CD4-positive, alpha-beta memory T cell (primary cell): ENCODE measurements around the gene UQCRFS1. TPM values are rescaled to one million over a fixed set of nuclear protein-coding genes. Genes with fewer than 3 reads are reported as not detected.
"Not testable (repeated sequence)": the region's sequence is repeated elsewhere in the genome, so short reads cannot be mapped to it uniquely, and the experiment has no call there.

Source experiments
- CTCF ChIA-PET: fragments of 350-600 bp; sonication (Branson Sonifier 250); formaldehyde crosslinking; loops from one replicate; lab custom pipeline; 2021; ENCODE audit warnings: inconsistent platforms; ENCODE audit not compliant: partially characterized antibody; lab: Charles Lee
- POLR2A ChIA-PET: fragments of 350-600 bp; sonication (Branson Sonifier 250); formaldehyde crosslinking; loops from one replicate; lab custom pipeline; 2021; ENCODE audit not compliant: partially characterized antibody; lab: Charles Lee
- DNase-seq, 5 donors: peaks; one replicate each; pipeline versions ENCODE4 v3.0.0 to v3.0.0-alpha.2; 2020 to 2022; ENCODE audit warnings: mixed read lengths in 1 of 5
- H3K27ac ChIP-seq: one replicate; pipeline ENCODE4 v1.7.0; 2013; ENCODE audit warnings: low read depth, low read length
- H3K27me3 ChIP-seq: 2 replicates; pipeline ENCODE4 v1.7.0; 2013; ENCODE audit warnings: mild to moderate bottlenecking, low read length, moderate library complexity; ENCODE audit not compliant: insufficient read depth
- H3K36me3 ChIP-seq: 2 replicates; pipeline ENCODE4 v1.7.0; 2013; ENCODE audit warnings: mild to moderate bottlenecking, low read length, moderate library complexity; ENCODE audit not compliant: insufficient read depth
- H3K4me1 ChIP-seq: 2 replicates; pipeline ENCODE4 v1.7.0; 2013; ENCODE audit warnings: mild to moderate bottlenecking, low read length, moderate library complexity; ENCODE audit not compliant: insufficient read depth
- H3K4me3 ChIP-seq, 2 donors: one replicate each; pipeline ENCODE4 v1.7.0; 2013; ENCODE audit warnings: low read length in 2 of 2, mild to moderate bottlenecking in 1 of 2
- H3K9me3 ChIP-seq, 2 donors: one replicate each; pipeline ENCODE4 v1.7.0; 2013; ENCODE audit warnings: low read length in 2 of 2, control low read depth in 1 of 2; ENCODE audit not compliant: control insufficient read depth in 1 of 2
- H3K27ac Mint-ChIP-seq, 7 donors: one replicate each; pipeline ENCODE4 v1.8.0; 2020 to 2021; ENCODE audit warnings: mixed read lengths in 7 of 7, mild to moderate bottlenecking in 6 of 7, inconsistent platforms in 3 of 7, moderate library complexity in 3 of 7
- H3K27me3 Mint-ChIP-seq, 2 donors: one replicate each; pipeline ENCODE4 v1.8.0; 2020 to 2021; ENCODE audit warnings: mixed read lengths in 2 of 2
- H3K36me3 Mint-ChIP-seq, 2 donors: one replicate each; pipeline ENCODE4 v1.8.0; 2020 to 2021; ENCODE audit warnings: mixed read lengths in 2 of 2, inconsistent platforms in 1 of 2, mild to moderate bottlenecking in 1 of 2
- H3K4me1 Mint-ChIP-seq, 4 donors: one replicate each; pipeline ENCODE4 v1.8.0; 2020 to 2021; ENCODE audit warnings: mixed read lengths in 4 of 4, mild to moderate bottlenecking in 1 of 4
- H3K4me3 Mint-ChIP-seq, 8 donors: one replicate each; pipeline ENCODE4 v1.8.0; 2020 to 2021; ENCODE audit warnings: mixed read lengths in 8 of 8, mild to moderate bottlenecking in 7 of 8, moderate library complexity in 6 of 8, inconsistent platforms in 3 of 8
- H3K9me3 Mint-ChIP-seq, 8 donors: one replicate each; pipeline ENCODE4 v1.8.0; 2020 to 2021; ENCODE audit warnings: mixed read lengths in 8 of 8, mild to moderate bottlenecking in 5 of 8, inconsistent platforms in 3 of 8, moderate library complexity in 1 of 8
- intact Hi-C: fragments of 100-400 bp; cut with micrococcal nuclease; formaldehyde crosslinking; loops from one replicate; pipeline ENCODE4 v1.15.1; 2023
- polyA plus RNA-seq, 2 donors: library from polyadenylated mRNA; unstranded; fragments of 300-500 nt; fragmentation: Illumina TruSeq; gene quantifications; one replicate each; pipeline ENCODE4 v1.2.3, GENCODE V29; 2021
- total RNA-seq, 2 experiments: library from RNA; stranded (reverse); gene quantifications; one replicate each; pipeline ENCODE4 v1.2.3, GENCODE V29; 2021

Gene UQCRFS1
- total and polyA plus RNA-seq, 4 experiments from 2014 or later: 16.2 to 114 (median 43.6) TPM

DNA sequence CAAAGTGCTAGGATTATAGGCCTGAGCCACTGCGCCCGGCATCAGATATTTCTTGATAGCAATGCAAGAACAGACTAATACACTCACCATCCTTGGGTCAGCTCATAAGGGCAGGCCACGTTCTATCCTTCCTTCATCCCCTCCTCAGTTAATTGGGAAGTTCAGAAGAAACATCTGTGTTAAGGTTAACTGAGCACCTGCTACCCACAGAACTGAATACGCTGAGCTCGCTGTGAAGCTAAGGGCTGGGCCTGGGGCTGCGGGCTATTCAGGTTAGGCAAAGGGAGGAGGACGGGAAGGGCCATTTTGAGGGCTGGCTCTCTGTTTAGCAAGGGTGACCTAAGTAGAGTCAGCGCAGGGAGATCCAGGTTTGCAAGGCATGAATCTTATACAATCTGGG is 43.0 kb upstream of the UQCRFS1 start:
- Histone ChIP-seq H3K27ac (no peak overlapping the region), H3K4me3 (no peak overlapping the region), H3K9me3 (no peaks in the 10 kb centered on the region), H3K27me3 (no peaks in the 10 kb centered on the region), H3K4me1 (no peaks in the 10 kb centered on the region), H3K36me3 (no peaks in the 10 kb centered on the region)
- Mint-ChIP-seq H3K9me3 (peaks cover 0 to 2% (median 0%) of the 10 kb centered on the region in 8 donors), H3K27me3 (peaks cover 7 to 21% of the 10 kb centered on the region in 2 donors), H3K4me1 (no peaks in the 10 kb centered on the region), H3K36me3 (no peaks in the 10 kb centered on the region), H3K4me3 (no peak overlapping the region), H3K27ac (no peak overlapping the region)
- DNase-seq: no peak
- POLR2A ChIA-PET: no interaction called here
- intact Hi-C loops: no loop called here
- CTCF ChIA-PET: interaction anchor here (2.4 kb wide), 1 partner anchor 8 kb away, joined by 14 read pairs; no protein-coding TSS in a partner anchor

DNA sequence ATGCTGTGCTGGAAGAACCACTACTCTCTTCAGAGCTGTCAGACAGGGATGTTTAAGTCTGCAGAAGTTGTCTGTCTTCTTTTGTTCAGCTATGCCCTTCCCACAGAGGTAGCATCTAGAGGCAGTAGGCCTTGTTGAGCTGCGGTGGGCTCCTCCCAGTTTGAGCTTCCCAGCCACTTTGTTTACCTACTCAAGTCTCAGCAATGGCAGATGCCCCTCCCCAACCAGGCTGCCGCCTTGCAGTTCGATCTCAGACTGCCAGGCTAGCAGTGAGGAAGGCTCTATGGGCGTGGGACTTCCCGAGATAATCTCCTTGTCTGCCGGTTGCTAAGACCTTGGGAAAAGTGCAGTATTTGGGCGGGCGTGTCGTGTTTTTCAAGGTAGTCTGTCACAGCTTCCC is 42.1 kb upstream of the UQCRFS1 start:
- Mint-ChIP-seq H3K27ac (no peak overlapping the region), H3K9me3 (peaks cover 0 to 3% (median 0%) of the 10 kb centered on the region in 8 donors), H3K4me3 (no peak overlapping the region), H3K36me3 (no peaks in the 10 kb centered on the region), H3K27me3 (peaks cover 7 to 26% of the 10 kb centered on the region in 2 donors), H3K4me1 (no peaks in the 10 kb centered on the region)
- Histone ChIP-seq H3K4me1 (no peaks in the 10 kb centered on the region), H3K4me3 (no peak overlapping the region), H3K27me3 (no peaks in the 10 kb centered on the region), H3K36me3 (no peaks in the 10 kb centered on the region), H3K27ac (no peak overlapping the region), H3K9me3 (no peaks in the 10 kb centered on the region)
- no peak for DNase-seq
- intact Hi-C loops: no loop called here
- ChIA-PET POLR2A (no interaction called here), CTCF (interaction anchor here (2.4 kb wide), 1 partner anchor 9 kb away, joined by 14 read pairs; no protein-coding TSS in a partner anchor)

DNA sequence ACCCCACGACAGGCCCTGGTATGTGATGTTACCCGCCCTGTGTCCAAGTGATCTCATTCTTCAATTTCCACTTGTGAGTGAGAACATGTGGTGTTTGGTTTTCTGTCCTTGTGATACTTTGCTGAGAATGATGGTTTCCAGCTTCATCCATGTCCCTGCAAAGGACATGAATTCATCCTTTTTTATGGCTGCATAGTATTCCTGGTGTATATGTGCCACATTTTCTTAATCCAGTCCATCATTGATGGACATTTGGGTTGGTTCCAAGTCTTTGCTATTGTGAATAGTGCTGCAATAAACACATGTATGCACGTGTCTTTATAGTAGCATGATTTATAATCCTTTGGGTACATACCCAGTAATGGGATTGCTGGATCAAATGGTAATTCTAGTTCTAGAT is 36.8 kb upstream of the UQCRFS1 start:
- H3K36me3 Mint-ChIP-seq, H3K4me3 Mint-ChIP-seq, DNase-seq, H3K4me1 Mint-ChIP-seq, H3K27ac Mint-ChIP-seq, H3K27ac ChIP-seq, POLR2A ChIA-PET, H3K4me3 ChIP-seq, H3K27me3 ChIP-seq, H3K36me3 ChIP-seq, H3K9me3 Mint-ChIP-seq, intact Hi-C loops, H3K4me1 ChIP-seq, H3K9me3 ChIP-seq: not testable (repeated sequence)
- CTCF ChIA-PET: interaction anchor here (1.4 kb wide), 1 partner anchor 9 kb away, joined by 3 read pairs; no protein-coding TSS in a partner anchor
- peaks cover 13 to 46% of the 10 kb centered on the region in 2 donors for H3K27me3 Mint-ChIP-seq

GRCh38 chr19:29248332-29248844 is 35.4 kb upstream of the UQCRFS1 start:
- Mint-ChIP-seq H3K27me3 (peaks cover 11 to 41% of the 10 kb centered on the region in 2 donors), H3K9me3 (peaks cover 0 to 3% (median 0%) of the 10 kb centered on the region in 8 donors), H3K4me3 (no peak overlapping the region), H3K36me3 (no peaks in the 10 kb centered on the region), H3K4me1 (no peaks in the 10 kb centered on the region), H3K27ac (no peak overlapping the region)
- CTCF ChIA-PET: interaction anchor here (1.4 kb wide), 1 partner anchor 10 kb away, joined by 3 read pairs; no protein-coding TSS in a partner anchor
- no peaks in the 10 kb centered on the region for H3K27me3 ChIP-seq
- H3K27ac ChIP-seq: no peak overlapping the region
- no peak overlapping the region for H3K4me3 ChIP-seq
- H3K9me3 ChIP-seq: no peaks in the 10 kb centered on the region
- H3K4me1 ChIP-seq: no peaks in the 10 kb centered on the region
- intact Hi-C loops: no loop called here
- no peaks in the 10 kb centered on the region for H3K36me3 ChIP-seq
- no peak for DNase-seq
- POLR2A ChIA-PET: no interaction called here

DNA sequence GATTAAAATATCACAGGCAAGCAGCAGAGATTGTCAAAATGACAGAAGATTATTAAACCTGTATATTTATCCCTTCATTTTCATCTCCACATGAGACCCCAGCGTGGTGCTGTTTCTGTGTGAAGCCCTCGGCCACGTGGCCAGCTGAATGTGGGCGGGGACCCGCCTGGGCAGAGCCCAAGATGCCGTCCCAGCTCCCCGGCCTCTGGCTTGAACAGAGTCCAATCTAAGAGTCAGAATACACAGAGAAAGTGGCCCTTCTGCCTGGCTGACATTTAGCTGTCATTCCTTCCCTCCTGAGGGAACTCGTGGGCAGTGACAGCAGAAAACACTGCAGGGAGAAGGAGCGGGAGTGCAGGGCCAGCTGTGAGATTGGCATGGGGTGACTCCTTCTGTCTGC is 34.9 kb upstream of the UQCRFS1 start:
- DNase-seq: no peak
- Mint-ChIP-seq H3K4me1 (no peaks in the 10 kb centered on the region), H3K27me3 (peaks cover 15 to 40% of the 10 kb centered on the region in 2 donors), H3K36me3 (no peaks in the 10 kb centered on the region), H3K9me3 (peaks cover 0 to 3% (median 0%) of the 10 kb centered on the region in 8 donors), H3K27ac (no peak overlapping the region), H3K4me3 (no peak overlapping the region)
- CTCF ChIA-PET: no interaction called here
- no peaks in the 10 kb centered on the region for H3K9me3 ChIP-seq
- POLR2A ChIA-PET: no interaction called here
- no peaks in the 10 kb centered on the region for H3K4me1 ChIP-seq
- no peaks in the 10 kb centered on the region for H3K27me3 ChIP-seq
- intact Hi-C loops: no loop called here
- no peak overlapping the region for H3K4me3 ChIP-seq
- no peak overlapping the region for H3K27ac ChIP-seq
- no peaks in the 10 kb centered on the region for H3K36me3 ChIP-seq

GRCh38 chr19:29247471-29247870 is 34.5 kb upstream of the UQCRFS1 start:
- ChIA-PET CTCF (no interaction called here), POLR2A (no interaction called here)
- Mint-ChIP-seq H3K9me3 (peaks cover 0 to 3% (median 0%) of the 10 kb centered on the region in 8 donors), H3K4me3 (no peak overlapping the region), H3K4me1 (no peaks in the 10 kb centered on the region), H3K36me3 (no peaks in the 10 kb centered on the region), H3K27me3 (peaks cover 15 to 36% of the 10 kb centered on the region in 2 donors), H3K27ac (no peak overlapping the region)
- no peak overlapping the region for H3K4me3 ChIP-seq
- H3K27me3 ChIP-seq: no peaks in the 10 kb centered on the region
- DNase-seq: no peak
- no peaks in the 10 kb centered on the region for H3K4me1 ChIP-seq
- no peaks in the 10 kb centered on the region for H3K9me3 ChIP-seq
- no peaks in the 10 kb centered on the region for H3K36me3 ChIP-seq
- intact Hi-C loops: no loop called here
- H3K27ac ChIP-seq: no peak overlapping the region

DNA sequence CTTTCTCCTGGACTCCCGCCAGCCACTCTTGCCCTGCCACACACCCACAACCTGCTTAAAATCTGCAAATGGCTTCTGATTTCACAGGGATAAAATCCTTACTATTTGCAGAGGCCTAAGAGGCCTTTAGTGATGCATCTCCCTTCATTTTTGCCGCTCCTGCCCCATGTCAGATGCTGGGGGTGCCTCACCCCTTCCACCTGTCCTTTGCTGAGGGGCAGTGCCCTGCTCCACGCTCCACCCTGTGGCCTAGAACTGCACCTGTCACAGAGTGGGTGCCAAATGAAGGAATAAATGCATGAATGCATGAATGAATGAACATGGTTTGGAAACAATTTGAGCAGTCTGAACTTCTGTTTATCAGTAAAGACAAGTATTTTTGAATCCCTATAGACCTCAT is 34.1 kb upstream of the UQCRFS1 start:
- H3K4me3 Mint-ChIP-seq: no peak overlapping the region

More for the DNA sequence above, 34.1 kb upstream of the UQCRFS1 start:
- no peak overlapping the region for H3K27ac ChIP-seq
- Mint-ChIP-seq H3K27me3 (peaks cover 13 to 36% of the 10 kb centered on the region in 2 donors), H3K27ac (no peak overlapping the region), H3K4me1 (no peaks in the 10 kb centered on the region), H3K36me3 (no peaks in the 10 kb centered on the region), H3K9me3 (peaks cover 0 to 3% (median 0%) of the 10 kb centered on the region in 8 donors)
- DNase-seq: no peak
- ChIA-PET POLR2A (no interaction called here), CTCF (no interaction called here)
- intact Hi-C loops: no loop called here
- H3K9me3 ChIP-seq: no peaks in the 10 kb centered on the region
- H3K4me3 ChIP-seq: no peak overlapping the region
- H3K4me1 ChIP-seq: no peaks in the 10 kb centered on the region
- H3K36me3 ChIP-seq: no peaks in the 10 kb centered on the region
- H3K27me3 ChIP-seq: no peaks in the 10 kb centered on the region
